H1 (cell line): ENCODE data around the gene GIT1. TPM values are rescaled to one million over a fixed set of nuclear protein-coding genes. Genes with fewer than 3 reads are reported as not detected.

Experiments
- ASH2L ChIP-seq: fragments of 200-600, 300-600 bp; sonication (generic); IDR thresholded peaks from one replicate; pipeline ENCODE4 v1.7.1; 2017; ENCODE audit warnings: low read length
- BCL11A ChIP-seq, 2 experiments: IDR thresholded peaks; one replicate each; pipeline ENCODE4 v1.6.1; 2011; ENCODE audit warnings: low read depth in 2 of 2, low read length in 2 of 2, mild to moderate bottlenecking in 2 of 2
- CBX5 ChIP-seq: fragments of 300-800, 300-1000 bp; sonication (generic); IDR thresholded peaks from 2 replicates; pipeline ENCODE4 v1.7.1; 2016; ENCODE audit warnings: antibody characterized with exemption, low read length, low read depth
- CEBPB ChIP-seq: IDR thresholded peaks from 2 replicates; pipeline ENCODE4 v1.6.1; 2012; ENCODE audit warnings: low read depth, low read length
- EGR1 ChIP-seq: IDR thresholded peaks from 2 replicates; pipeline ENCODE4 v1.6.1; 2011; ENCODE audit warnings: low read depth, low read length, borderline replicate concordance
- FOSL1 ChIP-seq: IDR thresholded peaks from 2 replicates; pipeline ENCODE4 v1.6.1; 2011; ENCODE audit warnings: mild to moderate bottlenecking, low read depth, low read length, moderate library complexity; ENCODE audit not compliant: insufficient read depth
- HDAC6 ChIP-seq: IDR thresholded peaks from one replicate; pipeline ENCODE4 v1.7.1; 2012; ENCODE audit warnings: low read depth, mild to moderate bottlenecking, inconsistent platforms, low read length, moderate library complexity
- JUND ChIP-seq: IDR thresholded peaks from 2 replicates; pipeline ENCODE4 v1.6.1; 2011; ENCODE audit warnings: mild to moderate bottlenecking, improper control_type of control experiment, low read length
- KDM1A ChIP-seq: fragments of 200-600, 300-600 bp; sonication (generic); IDR thresholded peaks from 2 replicates; pipeline ENCODE4 v1.7.1; 2016; ENCODE audit warnings: mild to moderate bottlenecking, low read length, borderline replicate concordance
- KDM4A ChIP-seq: IDR thresholded peaks from one replicate; pipeline ENCODE4 v1.7.1; 2012; ENCODE audit warnings: low read depth, mild to moderate bottlenecking, moderate library complexity, low read length, inconsistent platforms; ENCODE audit not compliant: severe bottlenecking
- RAD21 ChIP-seq, 2 experiments: IDR thresholded peaks in 1 of 2; conservative IDR thresholded peaks in 1 of 2; 2 replicates each; pipeline ENCODE4 v1.6.1; 2011; ENCODE audit warnings: low read depth in 2 of 2, low read length in 2 of 2, improper control_type of control experiment in 1 of 2, inconsistent platforms in 1 of 2, mild to moderate bottlenecking in 1 of 2, moderate library complexity in 1 of 2
- RXRA ChIP-seq: IDR thresholded peaks from 2 replicates; pipeline ENCODE4 v1.6.1; 2011; ENCODE audit warnings: low read depth, mild to moderate bottlenecking, low read length, moderate library complexity; ENCODE audit not compliant: insufficient read depth
- SIRT6 ChIP-seq: IDR thresholded peaks from one replicate; pipeline ENCODE4 v1.7.1; 2012; ENCODE audit warnings: low read length, inconsistent platforms
- SP1 ChIP-seq: IDR thresholded peaks from 2 replicates; pipeline ENCODE4 v1.6.1; 2011; ENCODE audit warnings: low read depth, low read length
- TCF12 ChIP-seq: IDR thresholded peaks from 2 replicates; pipeline ENCODE4 v1.6.1; 2011; ENCODE audit warnings: low read depth, mild to moderate bottlenecking, low read length
- polyA plus RNA-seq, 7 experiments: library from polyadenylated mRNA; depleted of rRNA in 3 of 7; stranded (reverse) in 5 of 7; unstranded in 2 of 7; fragments of >200 nt in 5 of 7; fragments of 200-250 nt in 2 of 7; gene quantifications; 1 replicate in 5 of 7; 2 replicates in 1 of 7; 4 replicates in 1 of 7; pipeline versions ENCODE4 v1.2.1 to v1.2.3, GENCODE V29; 2011 to 2013; ENCODE audit warnings: missing spikeins in 2 of 7, mixed read lengths in 2 of 7
- total RNA-seq: library from RNA; stranded (reverse); fragmentation: NEBNext Ultra II Directional; extraction: Animal tissue kit (Norgen Biotek cat#: 25700); gene quantifications from 2 replicates; pipeline ENCODE4 v1.2.1, GENCODE V29; 2021
- TF ChIP-seq, protein P1 (sequence below): IDR thresholded peaks from 2 replicates; pipeline ENCODE4 v1.6.1; 2011; ENCODE audit warnings: low read depth, mild to moderate bottlenecking, low read length; ENCODE audit not compliant: insufficient read depth

Gene GIT1
- total and polyA plus RNA-seq, 2 of the 8 experiments (the other 6 are each of a cell fraction or from before 2014, with no cell fraction given), result 62.4 to 63.0 TPM

DNA sequence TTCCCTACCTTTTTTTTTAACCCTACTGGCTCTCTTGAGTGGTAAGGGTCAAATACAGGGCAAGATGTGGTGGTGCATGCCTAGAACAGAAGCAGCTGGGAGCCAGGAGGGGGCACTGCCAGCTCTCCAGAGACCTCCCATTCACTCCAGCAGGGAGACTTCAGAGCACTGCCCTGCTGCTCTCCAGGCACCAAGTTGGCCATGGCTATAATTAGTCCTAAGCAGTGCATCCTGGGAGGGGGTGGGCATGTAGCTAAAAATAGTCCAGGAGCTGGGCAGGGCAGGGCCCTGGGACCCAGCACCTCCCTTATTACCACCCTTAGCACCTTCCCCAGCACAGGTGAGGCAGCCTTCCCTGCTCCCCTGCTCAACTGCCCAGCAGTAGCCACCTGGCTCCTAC, 29.8 kb upstream of the GIT1 start (continued):
- TF ChIP-seq RXRA (peak; percentile 69; the same call in 1 of the 2 replicates), SIRT6 (no peak), EGR1 (no peak), CBX5 (no peak), SP1 (no peak), TCF12 (no peak), CEBPB (no peak), JUND (no peak), RAD21 (IDR thresholded peaks at IDR 0.05 in 1 of 2, conservative IDR thresholded peaks at IDR 0.05 in 1 of 2; ENCODE audit: low read depth in 2 of 2, low read length in 2 of 2) (peak; percentile 57 to 76), KDM4A (no peak), ASH2L (no peak), HDAC6 (no peak), FOSL1 (no peak), KDM1A (no peak), BCL11A (IDR thresholded peaks at IDR 0.05; ENCODE audit: low read depth in 2 of 2, low read length in 2 of 2) (no peak)
- TF ChIP-seq, protein P1, sequence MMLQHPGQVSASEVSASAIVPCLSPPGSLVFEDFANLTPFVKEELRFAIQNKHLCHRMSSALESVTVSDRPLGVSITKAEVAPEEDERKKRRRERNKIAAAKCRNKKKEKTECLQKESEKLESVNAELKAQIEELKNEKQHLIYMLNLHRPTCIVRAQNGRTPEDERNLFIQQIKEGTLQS, result no peak
